ENCODE measurements around the gene FAM47E. TPM values are rescaled to one million over a fixed set of nuclear protein-coding genes. Genes with fewer than 3 reads are reported as not detected.

The FAM47E gene
- total RNA-seq, 1 donor from 2014 or later: 7.0 TPM

GRCh38 chr4:76205476-76205875, 46.0 kb upstream of the FAM47E start:
- Histone ChIP-seq H4K20me1 (ENCODE audit: low read depth) (peaks cover 22% of the 10 kb centered on the region), H3K27me3 (no peaks in the 10 kb centered on the region), H3K4me2 (no peak overlapping the region), H3K4me3 (no peak overlapping the region), H3K9me3 (ENCODE audit: low read depth) (no peaks in the 10 kb centered on the region), H3K27ac (no peak overlapping the region), H3K4me1 (peaks cover 12% of the 10 kb centered on the region), H3K79me2 (ENCODE audit: low read depth) (peaks cover 63% of the 10 kb centered on the region), H3K9ac (no peak overlapping the region), H2AFZ (replicated peaks) (no peak overlapping the region), H3K36me3 (no peaks in the 10 kb centered on the region), H3F3A (ENCODE audit: low read depth) (no peaks in the 10 kb centered on the region)
- H3K4me1 Mint-ChIP-seq: peaks cover 21% of the 10 kb centered on the region
- H3K36me3 Mint-ChIP-seq: peaks cover 7% of the 10 kb centered on the region
- DNase-seq (ENCODE audit: low spot score): no peak
- H3K4me3 Mint-ChIP-seq: no peak overlapping the region
- H3K27ac Mint-ChIP-seq: no peak overlapping the region
- TF ChIP-seq EZH2phosphoT487 (IDR thresholded peaks at IDR 0.05) (no peak), EZH2 (IDR thresholded peaks at IDR 0.05) (no peak)
- TF ChIP-seq, protein P1, sequence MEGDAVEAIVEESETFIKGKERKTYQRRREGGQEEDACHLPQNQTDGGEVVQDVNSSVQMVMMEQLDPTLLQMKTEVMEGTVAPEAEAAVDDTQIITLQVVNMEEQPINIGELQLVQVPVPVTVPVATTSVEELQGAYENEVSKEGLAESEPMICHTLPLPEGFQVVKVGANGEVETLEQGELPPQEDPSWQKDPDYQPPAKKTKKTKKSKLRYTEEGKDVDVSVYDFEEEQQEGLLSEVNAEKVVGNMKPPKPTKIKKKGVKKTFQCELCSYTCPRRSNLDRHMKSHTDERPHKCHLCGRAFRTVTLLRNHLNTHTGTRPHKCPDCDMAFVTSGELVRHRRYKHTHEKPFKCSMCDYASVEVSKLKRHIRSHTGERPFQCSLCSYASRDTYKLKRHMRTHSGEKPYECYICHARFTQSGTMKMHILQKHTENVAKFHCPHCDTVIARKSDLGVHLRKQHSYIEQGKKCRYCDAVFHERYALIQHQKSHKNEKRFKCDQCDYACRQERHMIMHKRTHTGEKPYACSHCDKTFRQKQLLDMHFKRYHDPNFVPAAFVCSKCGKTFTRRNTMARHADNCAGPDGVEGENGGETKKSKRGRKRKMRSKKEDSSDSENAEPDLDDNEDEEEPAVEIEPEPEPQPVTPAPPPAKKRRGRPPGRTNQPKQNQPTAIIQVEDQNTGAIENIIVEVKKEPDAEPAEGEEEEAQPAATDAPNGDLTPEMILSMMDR (IDR thresholded peaks at IDR 0.05): no peak
- H3K27me3 Mint-ChIP-seq (ENCODE audit: insufficient read depth, low read depth): peaks cover 2% of the 10 kb centered on the region
- no peaks in the 10 kb centered on the region for H3K9me3 Mint-ChIP-seq

GRCh38 chr4:76206222-76206942, 45.1 kb upstream of the FAM47E start:
- peaks cover 18% of the 10 kb centered on the region for H4K20me1 ChIP-seq (ENCODE audit: low read depth)
- Mint-ChIP-seq H3K27ac (no peak overlapping the region), H3K36me3 (peaks cover 7% of the 10 kb centered on the region), H3K9me3 (no peaks in the 10 kb centered on the region), H3K4me1 (peaks cover 29% of the 10 kb centered on the region), H3K4me3 (no peak overlapping the region), H3K27me3 (ENCODE audit: insufficient read depth, low read depth) (peaks cover 2% of the 10 kb centered on the region)
- no peak overlapping the region for H3K4me2 ChIP-seq
- H3K79me2 ChIP-seq (ENCODE audit: low read depth): peaks cover 72% of the 10 kb centered on the region
- no peaks in the 10 kb centered on the region for H3K36me3 ChIP-seq
- TF ChIP-seq EZH2 (IDR thresholded peaks at IDR 0.05) (no peak), EZH2phosphoT487 (IDR thresholded peaks at IDR 0.05) (no peak)
- TF ChIP-seq, protein P1 (IDR thresholded peaks at IDR 0.05): no peak
- H3K27me3 ChIP-seq: no peaks in the 10 kb centered on the region
- H3K9ac ChIP-seq: no peak overlapping the region
- no peak overlapping the region for H3K4me3 ChIP-seq
- H2AFZ ChIP-seq (replicated peaks): no peak overlapping the region
- peaks cover 12% of the 10 kb centered on the region for H3K4me1 ChIP-seq
- H3F3A ChIP-seq (ENCODE audit: low read depth): no peaks in the 10 kb centered on the region
- no peaks in the 10 kb centered on the region for H3K9me3 ChIP-seq (ENCODE audit: low read depth)
- DNase-seq (ENCODE audit: low spot score): no peak
- no peak overlapping the region for H3K27ac ChIP-seq

GRCh38 chr4:76207549-76207948, 44.0 kb upstream of the FAM47E start:
- H2AFZ ChIP-seq (replicated peaks): no peak overlapping the region
- peaks cover 4% of the 10 kb centered on the region for H3F3A ChIP-seq (ENCODE audit: low read depth)
- no peak overlapping the region for H3K27ac Mint-ChIP-seq
- peaks cover 7% of the 10 kb centered on the region for H3K36me3 Mint-ChIP-seq
- H3K9me3 Mint-ChIP-seq: no peaks in the 10 kb centered on the region
- H3K4me3 ChIP-seq: no peak overlapping the region
- peaks cover 2% of the 10 kb centered on the region for H3K27me3 Mint-ChIP-seq (ENCODE audit: insufficient read depth, low read depth)
- H3K4me2 ChIP-seq: no peak overlapping the region
- H3K9ac ChIP-seq: no peak overlapping the region
- H3K79me2 ChIP-seq (ENCODE audit: low read depth): peaks cover 78% of the 10 kb centered on the region
- peaks cover 22% of the 10 kb centered on the region for H3K4me1 ChIP-seq
- DNase-seq (ENCODE audit: low spot score): no peak
- H3K9me3 ChIP-seq (ENCODE audit: low read depth): no peaks in the 10 kb centered on the region
- TF ChIP-seq EZH2 (IDR thresholded peaks at IDR 0.05): no peak
- TF ChIP-seq, protein P1 (IDR thresholded peaks at IDR 0.05): no peak
- no peak for TF ChIP-seq EZH2phosphoT487 (IDR thresholded peaks at IDR 0.05)
- peaks cover 26% of the 10 kb centered on the region for H4K20me1 ChIP-seq (ENCODE audit: low read depth)
- H3K36me3 ChIP-seq: no peaks in the 10 kb centered on the region
- no peak overlapping the region for H3K4me3 Mint-ChIP-seq
- H3K27me3 ChIP-seq: no peaks in the 10 kb centered on the region
- H3K27ac ChIP-seq: no peak overlapping the region
- peaks cover 40% of the 10 kb centered on the region for H3K4me1 Mint-ChIP-seq
